GM18951 (cell line): Measurements from ENCODE around the gene RAPGEF6.
"Not testable (repeated sequence)": the region's sequence is repeated elsewhere in the genome, so short reads cannot be mapped to it uniquely, and the experiment has no call there.

Experiments
- POLR2A ChIP-seq: IDR thresholded peaks from 4 replicates; pipeline ENCODE4 v1.6.1; 2011; ENCODE audit warnings: mild to moderate bottlenecking; ENCODE audit not compliant: insufficient read length, insufficient read depth; ENCODE audit errors: extremely low read depth
- in situ Hi-C: fragments of 300-500 bp; cut with MboI; formaldehyde crosslinking; loops from one replicate; pipeline ENCODE4 v1.12.0; 2022; ENCODE audit warnings: low sequenced_read_pairs, mixed read lengths, inconsistent platforms; ENCODE audit not compliant: unreplicated experiment

Gene RAPGEF6, protein sequence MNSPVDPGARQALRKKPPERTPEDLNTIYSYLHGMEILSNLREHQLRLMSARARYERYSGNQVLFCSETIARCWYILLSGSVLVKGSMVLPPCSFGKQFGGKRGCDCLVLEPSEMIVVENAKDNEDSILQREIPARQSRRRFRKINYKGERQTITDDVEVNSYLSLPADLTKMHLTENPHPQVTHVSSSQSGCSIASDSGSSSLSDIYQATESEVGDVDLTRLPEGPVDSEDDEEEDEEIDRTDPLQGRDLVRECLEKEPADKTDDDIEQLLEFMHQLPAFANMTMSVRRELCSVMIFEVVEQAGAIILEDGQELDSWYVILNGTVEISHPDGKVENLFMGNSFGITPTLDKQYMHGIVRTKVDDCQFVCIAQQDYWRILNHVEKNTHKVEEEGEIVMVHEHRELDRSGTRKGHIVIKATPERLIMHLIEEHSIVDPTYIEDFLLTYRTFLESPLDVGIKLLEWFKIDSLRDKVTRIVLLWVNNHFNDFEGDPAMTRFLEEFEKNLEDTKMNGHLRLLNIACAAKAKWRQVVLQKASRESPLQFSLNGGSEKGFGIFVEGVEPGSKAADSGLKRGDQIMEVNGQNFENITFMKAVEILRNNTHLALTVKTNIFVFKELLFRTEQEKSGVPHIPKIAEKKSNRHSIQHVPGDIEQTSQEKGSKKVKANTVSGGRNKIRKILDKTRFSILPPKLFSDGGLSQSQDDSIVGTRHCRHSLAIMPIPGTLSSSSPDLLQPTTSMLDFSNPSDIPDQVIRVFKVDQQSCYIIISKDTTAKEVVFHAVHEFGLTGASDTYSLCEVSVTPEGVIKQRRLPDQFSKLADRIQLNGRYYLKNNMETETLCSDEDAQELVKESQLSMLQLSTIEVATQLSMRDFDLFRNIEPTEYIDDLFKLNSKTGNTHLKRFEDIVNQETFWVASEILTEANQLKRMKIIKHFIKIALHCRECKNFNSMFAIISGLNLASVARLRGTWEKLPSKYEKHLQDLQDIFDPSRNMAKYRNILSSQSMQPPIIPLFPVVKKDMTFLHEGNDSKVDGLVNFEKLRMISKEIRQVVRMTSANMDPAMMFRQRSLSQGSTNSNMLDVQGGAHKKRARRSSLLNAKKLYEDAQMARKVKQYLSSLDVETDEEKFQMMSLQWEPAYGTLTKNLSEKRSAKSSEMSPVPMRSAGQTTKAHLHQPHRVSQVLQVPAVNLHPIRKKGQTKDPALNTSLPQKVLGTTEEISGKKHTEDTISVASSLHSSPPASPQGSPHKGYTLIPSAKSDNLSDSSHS (N-terminal part only)

DNA sequence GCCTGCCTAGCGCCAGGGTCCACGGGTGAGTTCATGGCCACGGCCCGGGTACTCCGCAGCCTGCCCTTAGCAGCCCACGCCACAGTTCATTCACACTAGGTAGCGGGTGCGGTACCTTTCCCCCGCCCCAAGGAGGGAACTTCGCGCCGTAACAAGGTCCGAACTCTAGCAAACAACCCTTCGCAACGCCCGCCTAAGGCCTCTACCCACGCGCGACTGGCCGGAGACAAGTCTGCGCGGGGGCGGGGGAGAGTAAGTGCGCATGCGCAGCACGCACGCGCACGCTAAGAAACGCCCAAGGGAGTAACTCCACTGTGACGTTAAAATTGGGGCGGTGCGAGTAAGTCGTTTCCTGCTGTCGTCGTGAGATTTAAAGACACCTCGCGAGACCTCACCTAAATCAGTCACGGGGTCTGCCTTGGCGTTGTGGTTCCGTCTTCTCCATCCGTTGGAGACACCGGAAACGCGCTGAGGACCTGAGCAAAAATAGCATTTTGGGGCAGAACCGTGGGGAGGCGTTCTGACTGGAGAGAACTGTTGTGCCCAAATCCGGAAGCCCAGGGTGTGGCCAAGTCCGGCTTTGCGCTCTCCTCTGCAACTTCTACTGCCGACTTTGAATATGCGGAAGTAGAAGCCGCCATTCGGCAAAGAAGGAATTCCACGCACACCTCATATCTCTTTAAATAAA is at the start of gene RAPGEF6:
Gene RAPGEF6 (minus strand): TSS at position 234 of the 688 bp plus-strand sequence. CDS start 199 bp downstream, at position 35.
- in situ Hi-C loops = no loop called here
- TF ChIP-seq POLR2A = peak; percentile 87

DNA sequence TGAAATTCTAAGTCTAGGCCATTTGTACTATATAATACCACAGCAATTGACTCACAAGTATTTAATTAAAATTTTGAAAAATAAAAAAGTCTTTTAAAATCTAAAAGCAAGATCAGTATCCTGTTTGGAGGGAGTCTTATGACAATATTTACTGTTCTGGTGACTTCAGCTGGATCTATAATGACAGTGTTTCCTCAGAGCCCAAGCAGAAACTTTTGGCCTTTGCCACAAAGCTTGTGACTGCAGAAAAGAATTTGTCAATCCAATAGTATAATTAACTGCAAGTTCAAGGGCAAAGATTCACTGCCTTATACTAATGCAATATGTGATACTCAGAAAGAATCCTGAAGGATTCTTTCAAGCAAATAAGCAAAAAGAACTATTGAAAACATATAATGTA is 49.6 kb upstream of the RAPGEF6 start:
- in situ Hi-C loops = no loop called here
- TF ChIP-seq POLR2A = no peak

DNA sequence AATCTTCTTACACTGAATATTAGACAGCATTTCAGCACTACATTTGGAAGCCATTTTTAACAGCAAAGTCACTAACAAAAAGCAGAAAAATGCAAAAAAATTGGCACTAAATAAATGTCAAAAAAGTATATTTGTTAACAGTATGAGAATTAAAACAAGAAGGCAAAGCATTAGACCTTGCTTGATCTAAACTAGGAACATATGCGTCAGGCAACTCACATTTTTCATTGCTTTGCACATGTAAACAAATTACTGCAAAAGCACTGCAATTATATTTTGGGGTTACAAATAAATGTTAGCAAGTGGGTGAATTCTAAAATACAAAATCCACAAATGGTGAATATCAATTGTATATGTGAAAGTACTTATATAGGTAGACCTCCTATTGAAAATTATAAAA is 49.0 kb upstream of the RAPGEF6 start:
- in situ Hi-C loops = no loop called here
- no peak for TF ChIP-seq POLR2A

DNA sequence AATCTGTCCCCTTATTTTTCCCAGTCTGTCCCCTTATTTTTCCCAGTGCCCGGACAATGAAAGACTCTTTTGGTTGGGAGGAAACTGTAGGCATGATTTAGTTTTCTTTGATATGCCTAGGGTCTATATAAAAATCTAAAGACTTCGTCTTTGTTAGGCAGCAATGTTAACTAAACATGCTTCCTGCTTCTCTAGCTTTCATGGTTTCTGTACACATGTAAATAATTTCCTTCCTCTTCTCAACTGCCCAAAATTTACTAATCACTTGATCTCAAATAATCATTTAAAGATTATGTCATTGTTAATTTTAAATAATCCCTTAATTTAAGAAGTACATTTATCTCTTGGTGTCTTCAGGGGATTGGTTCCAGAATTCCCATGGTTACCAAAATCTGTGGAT is 47.8 kb upstream of the RAPGEF6 start:
- in situ Hi-C loops = no loop called here
- TF ChIP-seq POLR2A = no peak

DNA sequence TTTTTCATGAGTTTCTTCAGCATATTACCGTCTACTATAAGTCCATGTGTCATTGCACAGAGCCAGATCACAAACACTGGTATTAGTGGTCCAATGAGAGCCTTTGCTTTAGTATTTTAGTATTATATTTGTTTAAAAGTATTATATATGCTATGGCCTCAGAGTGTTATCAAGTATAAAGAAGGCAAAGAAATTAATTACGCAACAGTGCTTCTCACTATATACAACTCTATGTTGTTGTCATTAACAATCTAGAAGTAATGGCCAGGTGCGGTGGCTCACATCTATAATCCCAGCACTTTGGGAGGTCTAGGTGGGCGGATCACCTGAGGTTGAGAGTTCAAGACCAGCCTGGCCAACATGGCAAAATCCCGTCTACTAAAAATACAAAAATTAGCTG is 47.1 kb upstream of the RAPGEF6 start:
- in situ Hi-C loops = no loop called here
- TF ChIP-seq POLR2A = no peak

DNA sequence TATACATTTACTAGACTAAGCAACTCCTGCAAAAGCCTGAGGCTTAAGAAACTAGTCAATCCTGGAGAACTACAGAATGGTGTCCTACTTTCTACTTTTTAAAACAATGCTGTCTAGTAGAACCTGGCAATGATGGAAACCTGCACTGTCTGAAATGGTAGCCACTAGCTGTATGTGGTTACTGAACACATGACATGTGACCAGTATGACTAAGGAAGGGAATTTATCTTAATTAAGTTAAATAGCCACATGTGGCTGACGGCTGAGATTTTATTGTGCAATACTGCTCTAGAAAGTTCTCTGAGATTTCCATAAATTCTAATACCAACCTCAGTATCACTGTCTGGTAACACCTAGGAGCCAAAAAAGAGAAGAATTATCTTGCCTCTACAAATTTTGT is 44.9 kb upstream of the RAPGEF6 start:
- in situ Hi-C loops = no loop called here
- no peak for TF ChIP-seq POLR2A

DNA sequence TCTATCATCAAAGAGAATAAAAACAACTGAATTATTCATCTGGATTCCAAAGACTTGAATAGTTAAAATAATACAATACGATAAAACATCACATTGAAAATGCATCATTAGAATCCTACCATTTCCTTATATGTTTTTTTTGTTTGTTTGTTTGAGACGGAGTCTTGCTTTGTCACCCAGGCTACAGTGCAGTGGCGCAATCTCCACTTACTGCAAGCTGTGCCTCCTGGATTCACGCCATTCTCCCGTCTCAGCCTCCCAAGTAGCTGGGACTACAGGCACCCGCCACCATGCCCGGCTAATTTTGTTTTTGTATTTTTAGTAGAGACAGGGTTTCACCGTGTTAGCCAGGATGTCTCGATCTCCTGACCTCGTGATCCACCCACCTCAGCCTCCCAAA is 43.2 kb upstream of the RAPGEF6 start:
- in situ Hi-C loops = not testable (repeated sequence)

DNA sequence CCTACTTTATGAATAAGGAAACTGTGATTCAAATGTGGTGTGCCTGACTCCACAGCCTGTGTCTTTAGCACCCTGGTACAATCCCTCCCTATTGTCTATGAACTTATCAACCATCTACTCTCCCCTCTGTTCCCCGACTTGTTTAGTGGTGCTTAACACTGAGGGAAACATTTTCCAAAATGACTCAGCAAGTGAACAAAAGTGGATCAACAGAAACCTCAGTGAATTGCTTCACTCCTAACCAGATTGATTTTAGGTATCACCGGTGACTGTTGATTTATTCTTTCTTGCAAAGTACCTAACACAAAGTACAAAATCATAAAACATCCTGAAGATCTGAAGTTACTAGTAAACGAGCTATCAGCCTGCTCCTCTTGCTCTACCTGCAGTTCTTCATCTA is 42.1 kb upstream of the RAPGEF6 start:
- in situ Hi-C loops = no loop called here
- TF ChIP-seq POLR2A = no peak

DNA sequence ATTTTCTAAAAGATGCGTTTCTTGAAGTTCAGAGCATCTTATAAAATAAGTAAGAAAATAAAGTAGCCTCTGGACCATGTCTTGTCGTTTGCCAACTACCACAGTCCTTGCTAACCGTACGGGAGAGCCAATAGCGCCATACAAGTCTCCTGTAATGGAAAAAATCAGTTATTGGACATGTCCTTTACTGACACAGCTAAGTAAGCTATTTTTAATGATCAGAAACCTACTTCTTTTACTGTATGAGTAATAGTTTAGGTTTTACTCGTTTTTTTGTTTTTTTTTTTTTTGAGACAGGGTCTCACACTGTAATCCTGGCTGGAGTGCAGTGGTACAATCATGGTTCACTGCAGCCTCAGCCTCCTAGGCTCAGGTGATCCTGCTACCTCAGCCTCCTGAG is 37.7 kb upstream of the RAPGEF6 start:
- TF ChIP-seq POLR2A = no peak
- in situ Hi-C loops = no loop called here

DNA sequence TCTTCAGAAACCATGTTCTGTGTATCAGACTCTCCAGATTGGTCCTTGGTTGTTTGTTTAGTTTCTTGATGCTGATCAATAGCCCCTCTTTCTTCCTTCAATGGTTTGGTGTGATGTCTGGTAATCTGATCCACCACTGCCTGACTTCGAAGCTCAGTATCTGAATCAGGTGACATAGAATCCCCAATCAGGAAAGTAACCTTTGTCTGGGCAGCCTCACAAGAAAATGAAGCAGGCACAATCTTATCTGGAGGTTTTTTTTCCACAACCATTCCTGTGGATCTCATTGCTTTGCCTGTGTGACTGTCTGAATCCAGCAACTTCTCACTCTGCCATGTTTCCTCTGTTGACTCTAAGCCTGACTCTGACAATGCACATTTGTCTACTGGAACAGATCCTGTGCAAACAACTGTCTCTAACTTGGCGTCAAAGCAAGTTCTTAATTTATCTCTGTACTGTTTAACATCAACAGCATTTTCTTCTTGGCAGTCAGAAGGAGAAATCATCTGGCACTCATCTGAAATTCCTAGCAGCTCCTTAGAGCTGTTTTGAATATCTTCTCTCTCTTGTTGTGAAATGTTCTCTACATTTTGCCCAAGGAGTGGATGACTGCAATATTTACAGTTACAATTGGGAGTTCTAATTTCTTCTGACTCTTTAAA is 37.1 kb upstream of the RAPGEF6 start:
- in situ Hi-C loops = no loop called here
- TF ChIP-seq POLR2A = no peak

DNA sequence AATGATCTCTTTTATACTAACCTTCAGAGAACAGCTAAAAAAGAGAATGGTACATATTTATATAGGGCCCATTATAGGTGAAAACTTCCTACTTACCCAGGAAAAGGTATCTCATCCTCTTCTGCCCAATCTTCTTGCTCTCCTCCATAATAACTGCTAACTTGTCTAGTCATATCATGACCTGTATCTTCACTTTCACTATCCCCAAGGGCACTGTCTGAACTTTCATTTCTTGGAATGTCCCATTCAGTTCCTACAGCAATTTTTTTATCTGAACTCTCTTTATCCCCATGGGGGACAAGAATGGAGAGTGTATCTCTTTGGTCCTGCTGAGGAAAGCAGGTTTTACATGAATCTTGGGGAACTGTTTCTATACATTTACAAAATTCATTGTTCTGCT is 36.4 kb upstream of the RAPGEF6 start:
- in situ Hi-C loops = no loop called here
- no peak for TF ChIP-seq POLR2A

DNA sequence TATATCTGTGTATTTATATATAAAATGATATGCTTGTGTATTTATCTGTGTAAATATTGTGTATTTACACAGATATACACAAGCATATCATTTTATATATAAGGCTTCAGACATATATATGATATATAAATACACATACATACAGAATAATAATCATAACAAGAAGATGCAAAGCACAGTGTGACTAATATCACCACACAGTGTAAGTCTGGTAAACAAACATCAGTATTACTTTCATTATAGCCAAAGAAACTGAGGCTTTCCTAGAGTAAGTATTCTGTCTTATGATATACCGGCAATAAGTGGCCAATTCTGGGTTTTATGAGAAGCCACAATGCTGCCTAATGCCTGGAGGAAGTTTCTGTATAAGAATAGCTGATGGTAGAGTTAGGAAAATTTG is 29.9 kb upstream of the RAPGEF6 start:
- no peak for TF ChIP-seq POLR2A
- in situ Hi-C loops = no loop called here

DNA sequence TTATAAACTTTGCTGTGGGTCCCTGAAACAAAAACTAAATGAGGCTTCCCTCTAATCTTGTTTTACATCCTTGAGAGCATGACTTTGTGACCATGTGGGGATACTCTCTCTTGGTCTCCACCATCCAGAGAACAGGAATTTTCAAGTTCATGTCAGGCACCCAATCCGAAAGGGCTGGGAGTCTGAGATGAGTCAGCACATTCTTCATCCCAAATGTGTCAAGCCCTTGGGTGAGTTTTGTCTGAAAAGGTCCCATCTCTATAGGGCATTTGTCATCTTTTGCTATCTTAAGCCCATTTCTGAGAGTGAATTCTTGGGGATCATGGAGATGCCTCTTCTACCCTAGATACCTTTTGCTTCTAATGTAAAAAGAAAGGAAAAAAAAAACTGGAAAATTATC is 26.9 kb upstream of the RAPGEF6 start:
- TF ChIP-seq POLR2A = no peak
- in situ Hi-C loops = no loop called here

DNA sequence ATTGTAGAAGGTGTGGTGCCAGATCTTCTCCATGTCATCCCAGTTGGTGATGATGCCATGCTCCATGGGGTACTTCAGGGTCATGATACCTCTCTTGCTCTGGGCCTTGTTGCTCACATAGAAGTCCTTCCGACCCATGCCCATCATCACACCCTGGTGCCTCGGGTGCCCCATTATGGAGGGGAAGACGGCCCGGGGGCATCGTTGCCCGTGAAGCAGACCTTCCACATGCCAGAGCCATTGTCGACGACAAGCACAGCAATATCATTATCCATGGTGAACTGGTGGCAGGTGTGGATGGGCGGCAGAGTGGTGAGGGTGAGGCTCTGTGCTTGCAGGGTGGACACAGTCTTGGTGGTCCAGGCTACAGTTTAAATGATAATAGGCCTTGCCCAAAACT is 24.8 kb upstream of the RAPGEF6 start:
- TF ChIP-seq POLR2A = no peak
- in situ Hi-C loops = no loop called here
